RPMI8226 (cell line): ENCODE data around the gene FCRL6.

Experiments used
- DNase-seq: peaks from one replicate; pipeline ENCODE4 v3.0.0-alpha.2; 2015

Gene FCRL6

GRCh38 chr1:159802111-159802510 lies at the start of gene FCRL6:
FCRL6 (plus strand) TSS chr1:159802360; CDS start chr1:159802425, 65 bp downstream.
- DNase-seq, result no peak

- DNase-seq, result no peak
Observed at GRCh38 chr1:159753386-159753785, 48.8 kb upstream of the FCRL6 start.

- DNase-seq, result no peak
Observed at GRCh38 chr1:159755451-159756007, 46.6 kb upstream of the FCRL6 start.

GRCh38 chr1:159756397-159756796 lies 45.8 kb upstream of the FCRL6 start:
- no peak for DNase-seq

GRCh38 chr1:159763686-159764085 lies 38.5 kb upstream of the FCRL6 start:
- no peak for DNase-seq

- no peak for DNase-seq
Observed at GRCh38 chr1:159765806-159766205, 36.4 kb upstream of the FCRL6 start.

GRCh38 chr1:159771127-159771895 lies 30.8 kb upstream of the FCRL6 start:
- DNase-seq, result no peak

- DNase-seq, result no peak
Observed at GRCh38 chr1:159774465-159774864, 27.7 kb upstream of the FCRL6 start.

- no peak for DNase-seq
Observed at GRCh38 chr1:159775716-159776115, 26.4 kb upstream of the FCRL6 start.

GRCh38 chr1:159778266-159778665 lies 23.9 kb upstream of the FCRL6 start:
- DNase-seq, result no peak

GRCh38 chr1:159779403-159779851 lies 22.7 kb upstream of the FCRL6 start:
- DNase-seq, result no peak

- DNase-seq, result peak; percentile 97
Observed at GRCh38 chr1:159780583-159781582, 21.3 kb upstream of the FCRL6 start, which contains the start of gene DUSP23. DUSP23 (plus strand) TSS chr1:159780962; CDS start chr1:159781101, 139 bp downstream.

- no peak for DNase-seq
Observed at GRCh38 chr1:159781992-159782391, 20.2 kb upstream of the FCRL6 start.

GRCh38 chr1:159783724-159784123 lies 18.4 kb upstream of the FCRL6 start:
- no peak for DNase-seq

GRCh38 chr1:159786465-159786864 lies 15.7 kb upstream of the FCRL6 start:
- DNase-seq, result no peak

- DNase-seq, result no peak
Observed at GRCh38 chr1:159786966-159787365, 15.2 kb upstream of the FCRL6 start.

- DNase-seq, result peak; percentile 31
Observed at GRCh38 chr1:159790237-159790917, 11.8 kb upstream of the FCRL6 start.

GRCh38 chr1:159791031-159791430 lies 11.1 kb upstream of the FCRL6 start:
- no peak for DNase-seq

GRCh38 chr1:159791461-159791860 lies 10.7 kb upstream of the FCRL6 start:
- DNase-seq, result no peak

- no peak for DNase-seq
Observed at GRCh38 chr1:159795534-159795933, 6.6 kb upstream of the FCRL6 start.

GRCh38 chr1:159798893-159799292 lies 3.3 kb upstream of the FCRL6 start:
- DNase-seq, result peak; percentile 68

- no peak for DNase-seq
Observed at GRCh38 chr1:159799446-159799985, 2.6 kb upstream of the FCRL6 start.
